CD4-positive, alpha-beta T cell (primary cell): ENCODE data around the gene GOLGA7B. TPM values are rescaled to one million over a fixed set of nuclear protein-coding genes. Genes with fewer than 3 reads are reported as not detected.

ENCODE experiments used
- ATAC-seq: fragments of 200-7000 bp; cut with Tn5 transposase; one replicate; pipeline ENCODE4 v1.10.0; 2022; ENCODE audit warnings: mild to moderate bottlenecking; ENCODE audit not compliant: poor library complexity
- CTCF ChIA-PET: fragments of 350-600 bp; sonication (Branson Sonifier 250); formaldehyde crosslinking; loops from one replicate; lab custom pipeline; 2021; ENCODE audit warnings: antibody characterized with exemption, inconsistent platforms; lab: Charles Lee
- POLR2A ChIA-PET: fragments of 350-600 bp; sonication (Branson Sonifier 250); formaldehyde crosslinking; loops from one replicate; lab custom pipeline; 2021; ENCODE audit warnings: antibody characterized with exemption, inconsistent platforms; lab: Charles Lee
- DNase-seq, 14 experiments: peaks; one replicate each; pipeline ENCODE4 v3.0.0-alpha.2; 2013 to 2020; ENCODE audit warnings: mixed read lengths in 2 of 14
- H3K27ac ChIP-seq, 2 donors: one replicate each; pipeline versions ENCODE4 v1.5.1 to v1.7.0; 2013; ENCODE audit warnings: low read length in 2 of 2, low read depth in 1 of 2, mild to moderate bottlenecking in 1 of 2
- H3K27me3 ChIP-seq, 2 experiments: 1 replicate in 1 of 2; 2 replicates in 1 of 2; pipeline versions ENCODE4 v1.6.1 to v1.7.0; 2013; ENCODE audit warnings: low read length in 2 of 2, control low read depth in 1 of 2, mild to moderate bottlenecking in 1 of 2, moderate library complexity in 1 of 2; ENCODE audit not compliant: insufficient read depth in 2 of 2, control insufficient read depth in 1 of 2
- H3K36me3 ChIP-seq: one replicate; pipeline ENCODE4 v1.6.1; 2013; ENCODE audit warnings: low read length, control low read depth; ENCODE audit not compliant: insufficient read depth
- H3K4me1 ChIP-seq: one replicate; pipeline ENCODE4 v1.6.1; 2013; ENCODE audit warnings: low read length, control low read depth; ENCODE audit not compliant: insufficient read depth
- H3K4me3 ChIP-seq: one replicate; pipeline ENCODE4 v1.5.1; 2013; ENCODE audit warnings: mild to moderate bottlenecking, low read length, moderate library complexity
- H3K9me3 ChIP-seq, 2 experiments: 1 replicate in 1 of 2; 2 replicates in 1 of 2; pipeline versions ENCODE4 v1.6.1 to v1.7.0; 2013; ENCODE audit warnings: low read length in 2 of 2, mild to moderate bottlenecking in 2 of 2, control low read depth in 1 of 2, moderate library complexity in 1 of 2; ENCODE audit not compliant: control insufficient read depth in 1 of 2, insufficient read depth in 1 of 2
- H3K27ac Mint-ChIP-seq: one replicate; pipeline ENCODE4 v1.8.0; 2020; ENCODE audit warnings: mixed read lengths
- H3K27me3 Mint-ChIP-seq: one replicate; pipeline ENCODE4 v1.8.0; 2021; ENCODE audit warnings: mixed read lengths
- H3K36me3 Mint-ChIP-seq: one replicate; pipeline ENCODE4 v1.8.0; 2021; ENCODE audit warnings: low read depth, mixed read lengths
- H3K4me1 Mint-ChIP-seq: one replicate; pipeline ENCODE4 v1.8.0; 2021; ENCODE audit warnings: low read depth, mixed read lengths
- H3K4me3 Mint-ChIP-seq: one replicate; pipeline ENCODE4 v1.8.0; 2020; ENCODE audit warnings: mild to moderate bottlenecking, mixed read lengths
- H3K9me3 Mint-ChIP-seq: one replicate; pipeline ENCODE4 v1.8.0; 2020; ENCODE audit warnings: mixed read lengths
- CTCF ChIP-seq: fragments of 200-600 bp; IDR thresholded peaks from one replicate; pipeline ENCODE4 v1.8.0; 2022; ENCODE audit warnings: antibody characterized with exemption, mild to moderate bottlenecking
- intact Hi-C, 2 experiments: fragments of 100-400 bp; cut with DNase I in 1 of 2; cut with micrococcal nuclease in 1 of 2; formaldehyde crosslinking; loops; one replicate each; pipeline versions ENCODE4 v1.15.1 to v1.9.0; 2023 to 2025; cut with DNase I, micrococcal nuclease
- total RNA-seq, 174 experiments: library from RNA in 2 of 174; stranded (reverse) in 2 of 174; gene quantifications; one replicate each; pipeline ENCODE4 v1.2.3 and lab custom pipeline; 2021 to 2026

Gene GOLGA7B
- total RNA-seq, 2 experiments from 2014 or later, result 4.5 to 6.1 TPM

- Histone ChIP-seq H3K4me3 (no peak overlapping the region), H3K36me3 (no peaks in the 10 kb centered on the region), H3K27ac (no peak overlapping the region), H3K9me3 (no peaks in the 10 kb centered on the region), H3K27me3 (peaks cover 0 to 4% of the 10 kb centered on the region in 2 experiments), H3K4me1 (no peaks in the 10 kb centered on the region)
- POLR2A ChIA-PET, result no interaction called here
- CTCF ChIA-PET, result no interaction called here
- TF ChIP-seq CTCF, result no peak
- ATAC-seq, result no peak
- intact Hi-C loops, result no loop called here
- H3K4me1 Mint-ChIP-seq, result no peaks in the 10 kb centered on the region
- H3K4me3 Mint-ChIP-seq, result no peak overlapping the region
- DNase-seq, result no peak
- H3K27ac Mint-ChIP-seq, result no peak overlapping the region
- no peaks in the 10 kb centered on the region for H3K9me3 Mint-ChIP-seq
- peaks cover 19% of the 10 kb centered on the region for H3K27me3 Mint-ChIP-seq
- H3K36me3 Mint-ChIP-seq, result no peaks in the 10 kb centered on the region
Observed at GRCh38 chr10:97875391-97875790, 25.7 kb downstream of the GOLGA7B start.

- ChIA-PET POLR2A (no interaction called here), CTCF (no interaction called here)
- Histone ChIP-seq H3K4me1 (no peaks in the 10 kb centered on the region), H3K4me3 (no peak overlapping the region), H3K9me3 (no peaks in the 10 kb centered on the region), H3K27ac (no peak overlapping the region), H3K36me3 (no peaks in the 10 kb centered on the region), H3K27me3 (peaks cover 0 to 4% of the 10 kb centered on the region in 2 experiments)
- ATAC-seq (no peak), DNase-seq (no peak)
- H3K4me3 Mint-ChIP-seq, result no peak overlapping the region
- H3K27me3 Mint-ChIP-seq, result peaks cover 19% of the 10 kb centered on the region
- H3K4me1 Mint-ChIP-seq, result no peaks in the 10 kb centered on the region
- TF ChIP-seq CTCF, result no peak
- H3K36me3 Mint-ChIP-seq, result no peaks in the 10 kb centered on the region
- intact Hi-C loops, result no loop called here
- no peak overlapping the region for H3K27ac Mint-ChIP-seq
- no peaks in the 10 kb centered on the region for H3K9me3 Mint-ChIP-seq
Observed at GRCh38 chr10:97876402-97876801, 26.8 kb downstream of the GOLGA7B start.

- peaks cover 7% of the 10 kb centered on the region for H3K27me3 Mint-ChIP-seq
- no peak for DNase-seq
- Histone ChIP-seq H3K36me3 (no peaks in the 10 kb centered on the region), H3K4me1 (no peaks in the 10 kb centered on the region), H3K27ac (no peak overlapping the region), H3K4me3 (no peak overlapping the region), H3K9me3 (no peaks in the 10 kb centered on the region), H3K27me3 (peaks cover 0 to 4% of the 10 kb centered on the region in 2 experiments)
- no peak overlapping the region for H3K4me3 Mint-ChIP-seq
- H3K9me3 Mint-ChIP-seq, result no peaks in the 10 kb centered on the region
- no peaks in the 10 kb centered on the region for H3K36me3 Mint-ChIP-seq
- ChIA-PET CTCF (no interaction called here), POLR2A (no interaction called here)
- ATAC-seq, result no peak
- no peak overlapping the region for H3K27ac Mint-ChIP-seq
- no peaks in the 10 kb centered on the region for H3K4me1 Mint-ChIP-seq
- no peak for TF ChIP-seq CTCF
- intact Hi-C loops, result no loop called here
Observed at GRCh38 chr10:97879241-97879640, 29.6 kb downstream of the GOLGA7B start.
